Activated T-cell treated with anti-CD3 and anti-CD28 coated beads for 24 hours (primary cell): ENCODE measurements around the gene GRM3.
"Not testable (repeated sequence)": the region's sequence is repeated elsewhere in the genome, so short reads cannot be mapped to it uniquely, and the experiment has no call there.

Experiments
- DNase-seq: peaks from one replicate; pipeline ENCODE4 v3.0.0-alpha.2; 2020; ENCODE audit warnings: low read depth

Gene GRM3

DNA sequence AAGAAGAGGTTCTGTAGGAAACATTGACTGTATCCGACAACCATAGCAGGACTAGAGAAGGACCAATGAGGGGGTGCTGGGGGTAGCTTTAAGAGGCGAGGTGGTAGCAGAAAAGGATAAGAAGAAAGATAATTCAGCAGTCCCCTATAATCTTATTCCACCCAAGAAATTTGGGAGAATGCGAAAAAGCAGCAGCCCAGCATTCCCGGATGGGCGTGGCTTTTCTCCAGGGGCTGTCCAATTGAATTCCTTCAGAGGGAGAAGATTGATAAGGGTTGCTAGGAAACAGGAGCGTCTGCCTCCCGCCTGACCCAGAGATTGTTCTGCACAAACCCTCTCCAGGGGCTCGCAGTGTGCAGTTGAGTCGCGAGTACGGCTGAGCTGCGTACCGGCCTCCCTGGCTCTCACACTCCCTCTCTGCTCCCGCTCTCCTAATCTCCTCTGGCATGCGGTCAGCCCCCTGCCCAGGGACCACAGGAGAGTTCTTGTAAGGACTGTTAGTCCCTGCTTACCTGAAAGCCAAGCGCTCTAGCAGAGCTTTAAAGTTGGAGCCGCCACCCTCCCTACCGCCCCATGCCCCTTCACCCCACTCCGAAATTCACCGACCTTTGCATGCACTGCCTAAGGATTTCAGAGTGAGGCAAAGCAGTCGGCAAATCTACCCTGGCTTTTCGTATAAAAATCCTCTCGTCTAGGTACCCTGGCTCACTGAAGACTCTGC is at the start of gene GRM3:
Gene GRM3, plus strand, starts transcription at position 349 of the 721 bp plus-strand sequence. CDS start 121,237 bp downstream, outside the sequence.
- DNase-seq = no peak

GRCh38 chr7:86598311-86598710 is 45.4 kb upstream of the GRM3 start:
- no peak for DNase-seq

DNA sequence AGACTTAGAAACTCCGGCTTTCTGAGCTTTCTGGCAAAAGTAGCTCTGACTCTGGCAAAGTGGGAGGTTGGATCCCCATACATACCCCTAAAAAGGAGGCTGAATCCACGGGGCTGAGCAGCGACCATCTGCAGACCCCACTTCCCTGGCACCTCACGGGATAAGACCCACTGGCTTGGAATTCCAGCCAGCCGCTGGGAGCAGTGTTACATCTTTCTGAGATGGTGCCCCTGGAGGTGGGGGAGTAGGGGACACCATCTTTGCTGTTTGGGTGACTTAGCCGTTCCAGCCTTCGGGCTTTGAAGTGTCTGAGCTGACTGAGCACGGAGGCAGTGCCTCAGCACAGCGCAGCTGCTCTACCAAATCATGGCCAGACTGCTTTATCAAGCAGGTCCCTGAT is 45.0 kb upstream of the GRM3 start:
- no peak for DNase-seq

DNA sequence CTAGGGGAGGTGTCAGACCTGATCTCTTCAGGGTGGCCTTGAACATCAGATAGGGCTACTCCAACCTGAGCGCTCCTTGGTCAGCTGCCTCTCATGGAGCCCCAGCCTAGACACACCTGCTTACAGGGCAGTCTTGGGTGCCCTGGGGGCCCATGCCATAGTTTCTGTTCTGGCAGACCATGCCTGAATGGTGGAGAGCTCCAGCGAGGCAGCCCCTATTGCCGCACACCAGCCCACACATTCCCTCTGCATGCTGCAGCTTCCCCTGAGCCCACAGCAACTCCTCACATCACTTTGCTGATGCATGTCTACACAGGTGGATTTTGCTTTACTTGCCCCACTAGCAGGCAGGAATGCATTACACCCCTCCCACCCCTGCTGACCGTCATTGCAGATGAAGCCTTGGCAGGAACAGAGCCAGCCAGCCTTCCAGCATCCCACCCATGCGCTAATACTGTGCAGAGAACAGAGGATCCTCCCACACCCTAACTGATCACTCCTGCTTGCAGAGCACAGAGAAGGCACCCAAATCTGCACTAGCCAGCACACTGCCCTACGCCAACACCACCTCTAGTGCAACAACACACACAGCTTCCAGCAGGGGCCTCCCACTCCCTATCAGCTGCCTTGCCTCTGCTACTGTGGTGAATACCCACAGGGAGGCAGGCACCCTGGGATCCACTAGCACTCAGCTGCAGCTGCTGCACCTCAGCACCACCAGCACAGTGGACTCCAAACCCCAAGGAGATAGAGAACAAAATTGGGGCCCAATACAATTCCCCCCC is 43.0 kb upstream of the GRM3 start:
- no peak for DNase-seq

DNA sequence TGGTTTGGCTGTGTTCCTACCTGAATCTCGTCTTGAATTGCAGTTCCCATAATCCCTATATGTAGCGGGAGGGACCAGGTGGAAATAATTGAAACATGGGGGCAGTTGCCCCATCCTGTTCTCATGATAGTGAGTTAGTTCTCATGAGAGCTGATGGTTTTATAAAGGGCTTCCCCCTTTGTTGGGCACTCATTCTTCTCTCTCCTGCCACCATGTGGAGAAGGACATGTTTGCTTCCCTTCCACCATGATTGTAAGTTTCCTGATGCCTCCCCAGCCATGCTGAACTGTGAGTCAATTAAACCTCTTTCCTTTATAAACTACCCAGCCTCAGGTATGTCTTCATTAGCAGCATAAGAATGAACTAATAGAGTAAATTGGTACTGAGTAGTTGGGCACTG is 28.0 kb upstream of the GRM3 start:
- not testable (repeated sequence) for DNase-seq

DNA sequence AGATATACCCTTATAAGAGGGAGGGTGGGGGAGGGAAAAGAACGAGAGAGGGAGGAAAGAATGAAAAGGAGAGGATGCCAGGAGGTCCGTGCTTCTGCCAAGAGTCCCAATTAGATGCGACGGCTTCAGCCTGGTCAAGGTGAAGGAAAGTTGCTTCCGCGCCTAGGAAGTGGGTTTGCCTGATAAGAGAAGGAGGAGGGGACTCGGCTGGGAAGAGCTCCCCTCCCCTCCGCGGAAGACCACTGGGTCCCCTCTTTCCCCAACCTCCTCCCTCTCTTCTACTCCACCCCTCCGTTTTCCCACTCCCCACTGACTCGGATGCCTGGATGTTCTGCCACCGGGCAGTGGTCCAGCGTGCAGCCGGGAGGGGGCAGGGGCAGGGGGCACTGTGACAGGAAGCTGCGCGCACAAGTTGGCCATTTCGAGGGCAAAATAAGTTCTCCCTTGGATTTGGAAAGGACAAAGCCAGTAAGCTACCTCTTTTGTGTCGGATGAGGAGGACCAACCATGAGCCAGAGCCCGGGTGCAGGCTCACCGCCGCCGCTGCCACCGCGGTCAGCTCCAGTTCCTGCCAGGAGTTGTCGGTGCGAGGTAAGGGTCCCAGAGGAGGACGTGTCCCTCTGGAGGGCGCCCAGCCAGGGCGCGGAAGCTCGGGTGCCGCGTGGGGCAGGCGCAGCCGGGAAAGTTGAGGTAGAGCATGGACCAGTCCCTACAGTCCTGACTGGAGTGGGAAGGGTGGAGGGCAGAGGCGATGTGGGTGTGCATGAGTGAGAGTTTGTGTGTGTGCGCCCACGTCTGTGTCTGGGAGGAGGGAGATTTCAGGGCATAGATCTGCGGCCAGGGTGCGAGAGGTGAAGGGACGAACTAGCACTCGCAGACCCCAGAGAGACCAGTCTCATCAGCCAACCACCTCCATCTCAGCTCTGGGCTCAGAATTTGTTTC is 844 bp downstream of the GRM3 start:
- no peak for DNase-seq

DNA sequence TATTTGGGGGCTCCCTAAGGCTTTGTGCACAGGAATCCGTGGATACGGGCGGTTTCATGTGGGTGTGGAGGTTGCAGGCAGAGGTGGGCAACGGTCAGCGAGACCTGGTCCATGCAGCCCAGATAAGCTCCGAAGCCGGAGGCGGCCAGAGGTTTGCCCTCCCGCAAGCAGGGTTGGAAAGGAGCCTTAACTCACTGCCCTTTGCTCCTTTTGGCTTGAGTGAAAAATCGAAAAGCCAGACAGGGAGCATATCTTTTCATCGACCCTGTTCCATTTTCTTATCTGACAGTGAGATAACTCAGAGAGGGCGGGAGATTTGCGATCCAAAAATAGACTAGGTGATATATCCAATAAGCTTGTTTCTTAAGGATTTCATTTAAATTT is 1.5 kb downstream of the GRM3 start:
- DNase-seq = no peak

DNA sequence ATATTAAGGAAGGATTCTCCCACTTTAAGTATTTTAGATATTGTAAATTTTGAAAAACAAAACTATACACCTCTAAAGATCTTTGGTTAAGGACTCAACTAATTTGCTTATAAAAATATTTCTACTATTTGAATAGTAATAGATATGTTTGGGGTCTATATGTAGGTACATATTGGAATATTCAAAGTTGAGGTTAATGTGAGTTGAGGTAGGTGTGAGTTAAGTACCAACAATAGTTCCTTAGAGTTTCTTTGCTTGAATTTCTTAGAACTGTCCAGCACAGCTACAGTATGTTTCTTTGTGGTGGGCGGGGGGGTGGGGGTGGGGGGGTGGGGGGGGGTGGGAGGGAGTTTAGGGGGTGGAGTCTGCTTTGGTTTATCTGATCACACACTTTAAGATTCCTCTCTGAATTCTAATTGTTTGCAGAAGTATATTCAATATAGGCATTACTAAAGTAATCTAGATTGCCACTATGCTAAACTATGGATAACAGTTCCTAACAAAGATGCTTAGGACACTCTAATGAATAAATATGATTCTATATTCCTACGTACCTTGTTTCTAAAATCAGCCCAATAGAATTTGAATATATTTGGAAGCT is 2.1 kb downstream of the GRM3 start:
- DNase-seq = no peak

GRCh38 chr7:86647385-86648094 is 3.8 kb downstream of the GRM3 start:
- DNase-seq = no peak

- no peak for DNase-seq
These were observed 4.5 kb downstream of the GRM3 start for GRCh38 chr7:86648169-86648568.

DNA sequence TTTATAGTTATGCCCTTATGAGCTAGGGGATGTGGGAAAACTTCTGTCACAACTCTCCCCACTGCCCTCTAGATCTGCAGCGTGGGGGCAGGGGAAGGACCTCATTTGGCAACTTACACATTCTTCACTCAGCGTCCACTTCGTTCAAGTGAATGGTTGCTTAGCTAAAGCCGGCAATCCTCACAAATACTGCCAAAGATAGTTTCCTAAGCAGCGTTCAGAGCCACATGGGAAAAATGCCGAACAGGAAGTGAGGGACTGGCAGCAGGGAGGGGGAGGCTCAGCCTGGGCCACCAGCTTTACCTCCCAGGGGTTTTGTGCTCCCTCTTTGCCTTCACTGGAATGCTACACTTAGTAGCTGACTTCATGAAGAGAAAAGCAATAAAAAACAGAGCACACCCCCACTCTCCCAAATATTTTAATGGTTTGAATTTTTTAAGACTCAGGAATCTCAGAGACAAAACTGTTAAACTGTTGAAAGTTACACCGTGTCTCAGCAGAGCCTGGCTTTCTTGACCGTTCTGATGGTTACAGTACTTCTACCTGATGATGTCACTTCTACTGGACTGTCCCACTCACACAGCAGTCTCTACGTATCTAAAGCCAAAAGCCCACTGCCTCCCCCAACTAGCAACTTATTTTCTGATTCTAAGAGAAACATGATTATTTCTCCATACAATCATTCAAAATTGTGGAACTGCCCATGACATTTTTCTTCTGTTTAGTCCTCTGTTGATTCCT is 10.4 kb downstream of the GRM3 start:
- DNase-seq = no peak

DNA sequence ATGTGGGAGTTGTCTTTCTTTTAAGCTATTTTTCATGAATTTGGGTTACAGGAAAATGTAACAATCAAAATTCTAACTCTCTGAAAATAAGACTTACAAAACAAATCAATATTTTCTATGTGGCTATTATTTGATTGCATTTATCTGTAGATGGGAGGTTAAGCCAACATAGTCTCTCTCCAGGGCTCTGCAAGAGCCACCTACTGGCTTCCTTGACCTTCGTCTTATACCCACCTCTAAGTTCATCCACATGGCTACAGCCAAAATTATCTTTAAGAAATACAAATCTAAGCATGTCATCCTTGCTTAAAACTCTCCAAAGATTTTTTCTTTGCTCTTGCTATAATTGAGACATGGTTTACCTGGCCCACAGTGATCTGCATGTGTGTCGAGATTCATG is 14.2 kb downstream of the GRM3 start:
- DNase-seq = no peak

DNA sequence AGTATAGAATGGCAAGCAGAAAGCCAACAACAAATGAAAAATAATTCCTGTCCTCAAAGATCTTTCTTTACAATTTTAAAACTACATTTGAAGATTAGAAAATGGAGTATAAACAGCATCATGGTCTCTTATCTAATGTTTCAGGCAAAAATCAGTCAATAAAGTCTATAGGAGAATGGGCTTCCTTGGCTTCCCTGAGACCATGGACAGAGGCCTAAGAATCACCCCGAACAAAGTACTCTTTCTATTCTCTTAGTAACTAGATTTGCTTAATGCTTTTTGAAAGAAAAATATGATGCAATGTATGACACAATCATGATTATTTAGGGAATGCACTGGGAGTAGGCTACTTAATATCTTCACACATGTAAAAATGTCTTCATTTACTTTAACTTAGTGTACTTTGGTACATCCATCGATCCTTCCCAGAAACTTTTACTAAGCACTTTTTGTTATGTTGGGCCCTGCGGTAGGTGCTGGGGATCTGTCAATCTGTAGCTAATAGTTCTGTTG is 17.3 kb downstream of the GRM3 start:
- no peak for DNase-seq

GRCh38 chr7:86664486-86664885 is 20.8 kb downstream of the GRM3 start:
- DNase-seq = no peak

DNA sequence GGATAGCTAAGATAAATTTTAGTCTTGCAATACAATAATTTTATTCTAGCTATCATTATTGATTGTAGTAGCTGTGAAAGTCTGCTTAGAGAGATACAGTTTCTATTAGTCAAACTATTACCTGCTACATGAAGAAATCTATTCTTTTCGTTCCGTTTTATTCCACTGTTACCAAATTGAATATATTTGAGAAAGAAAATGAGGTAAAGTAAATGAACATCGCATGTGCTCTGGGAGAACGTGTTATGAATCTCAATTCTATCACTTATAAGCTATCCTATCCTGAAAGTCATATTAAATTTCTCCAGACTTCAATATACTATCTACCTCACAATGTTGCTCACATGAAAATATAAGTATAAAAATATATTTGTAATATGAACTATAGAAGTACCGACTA is 21.3 kb downstream of the GRM3 start:
- DNase-seq = no peak

DNA sequence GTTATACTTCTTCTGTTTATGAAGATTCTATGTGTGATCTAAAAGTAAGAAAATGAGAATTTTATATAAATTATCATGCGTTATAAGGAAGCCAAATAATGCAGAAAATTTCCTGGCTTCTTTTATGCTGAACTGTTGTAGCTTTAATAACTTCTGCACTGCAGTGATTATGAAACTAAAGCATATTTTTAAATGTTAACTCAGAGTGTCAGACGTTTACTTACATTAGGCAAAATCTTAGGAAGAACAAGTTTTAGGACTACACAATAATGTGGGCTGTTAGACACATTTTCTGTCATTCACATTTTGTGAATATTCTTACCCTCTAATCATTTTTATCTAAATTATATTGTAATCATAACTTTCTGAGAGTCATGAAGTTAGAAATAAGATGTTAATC is 22.0 kb downstream of the GRM3 start:
- DNase-seq = no peak

- no peak for DNase-seq
These were observed 24.0 kb downstream of the GRM3 start for GRCh38 chr7:86667732-86668131.

GRCh38 chr7:86668315-86668714 is 24.6 kb downstream of the GRM3 start:
- DNase-seq = no peak

GRCh38 chr7:86687831-86688230 is 44.1 kb downstream of the GRM3 start:
- DNase-seq = no peak

DNA sequence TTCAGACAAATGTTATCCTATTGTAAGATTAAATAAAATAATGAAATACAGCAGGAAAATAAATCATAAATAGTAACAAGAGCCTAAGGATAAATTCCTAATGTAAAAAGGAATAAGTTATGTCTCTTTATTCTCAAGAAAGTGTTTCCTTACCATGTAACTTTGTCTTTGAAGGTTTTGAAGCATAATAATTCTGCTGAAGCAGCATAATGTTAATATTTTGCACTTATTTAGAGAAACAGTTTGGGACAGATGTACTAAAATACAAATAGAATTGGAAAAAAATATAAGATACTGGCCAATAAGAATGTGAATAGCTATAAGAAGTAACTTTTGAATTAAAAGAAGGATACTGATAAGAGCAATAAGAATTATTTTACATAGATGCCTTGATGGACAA is 45.7 kb downstream of the GRM3 start:
- DNase-seq = no peak

DNA sequence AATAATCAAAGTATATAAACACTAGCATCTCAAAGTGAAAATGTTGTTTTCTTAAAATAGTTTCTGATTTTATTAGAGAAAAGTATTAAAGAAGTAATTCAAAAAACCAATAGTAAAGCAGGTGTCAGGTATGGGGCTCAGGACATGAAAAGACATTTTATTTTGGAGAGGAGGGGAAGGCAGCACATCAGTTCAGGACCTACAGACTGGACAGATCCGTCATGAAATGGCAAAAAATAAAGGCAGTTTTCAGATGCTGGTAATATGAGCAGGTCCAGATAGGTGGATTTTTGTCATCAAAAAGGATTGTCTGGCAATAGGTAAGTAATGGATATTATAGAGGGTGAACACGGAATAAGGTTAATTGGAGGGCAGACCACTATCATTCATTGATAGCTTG is 49.0 kb downstream of the GRM3 start:
- no peak for DNase-seq
